Progenitor cell of endocrine pancreas (in vitro differentiated cells): Measurements from ENCODE around the gene PTTG1IP2. TPM values are rescaled to one million over a fixed set of nuclear protein-coding genes. Genes with fewer than 3 reads are reported as not detected.

ENCODE experiments used
- DNase-seq: peaks from one replicate; pipeline ENCODE4 v3.0.0; 2021; ENCODE audit warnings: low spot score; ENCODE audit not compliant: unreplicated experiment
- H3K27ac Mint-ChIP-seq: 2 replicates; pipeline ENCODE4 v1.8.0; 2021; ENCODE audit warnings: mild to moderate bottlenecking, moderate library complexity, mixed read lengths
- H3K27me3 Mint-ChIP-seq: 2 replicates; pipeline ENCODE4 v1.8.0; 2021; ENCODE audit warnings: mixed read lengths
- H3K36me3 Mint-ChIP-seq: 2 replicates; pipeline ENCODE4 v1.8.0; 2022; ENCODE audit warnings: mixed read lengths; ENCODE audit not compliant: insufficient read depth
- H3K4me1 Mint-ChIP-seq: 2 replicates; pipeline ENCODE4 v1.8.0; 2021; ENCODE audit warnings: low read depth, mixed read lengths
- H3K4me3 Mint-ChIP-seq: 2 replicates; pipeline ENCODE4 v1.8.0; 2021; ENCODE audit warnings: low read depth, mild to moderate bottlenecking, moderate library complexity, mixed read lengths
- H3K9me3 Mint-ChIP-seq: 2 replicates; pipeline ENCODE4 v1.8.0; 2021; ENCODE audit warnings: low read depth, mixed read lengths
- CTCF ChIP-seq: fragments of 200-600 bp; sonication (generic); IDR thresholded peaks from one replicate; pipeline ENCODE4 v1.5.0; 2021; ENCODE audit warnings: antibody characterized with exemption, mild to moderate bottlenecking; ENCODE audit not compliant: unreplicated experiment
- total RNA-seq: library from RNA; stranded (reverse); gene quantifications from 2 replicates; pipeline ENCODE4 v1.2.1, GENCODE V29; 2021

The PTTG1IP2 gene
- total RNA-seq, 1 donor from 2014 or later, result not detected

GRCh38 chr7:90532231-90532929, 62.9 kb downstream of the PTTG1IP2 start:
- no peak overlapping the region for H3K4me3 Mint-ChIP-seq
- H3K4me1 Mint-ChIP-seq, result no peaks in the 10 kb centered on the region
- no peak overlapping the region for H3K27ac Mint-ChIP-seq
- peaks cover 4% of the 10 kb centered on the region for H3K9me3 Mint-ChIP-seq
- H3K36me3 Mint-ChIP-seq, result no peaks in the 10 kb centered on the region
- no peaks in the 10 kb centered on the region for H3K27me3 Mint-ChIP-seq
- no peak for DNase-seq
- no peak for TF ChIP-seq CTCF

DNA sequence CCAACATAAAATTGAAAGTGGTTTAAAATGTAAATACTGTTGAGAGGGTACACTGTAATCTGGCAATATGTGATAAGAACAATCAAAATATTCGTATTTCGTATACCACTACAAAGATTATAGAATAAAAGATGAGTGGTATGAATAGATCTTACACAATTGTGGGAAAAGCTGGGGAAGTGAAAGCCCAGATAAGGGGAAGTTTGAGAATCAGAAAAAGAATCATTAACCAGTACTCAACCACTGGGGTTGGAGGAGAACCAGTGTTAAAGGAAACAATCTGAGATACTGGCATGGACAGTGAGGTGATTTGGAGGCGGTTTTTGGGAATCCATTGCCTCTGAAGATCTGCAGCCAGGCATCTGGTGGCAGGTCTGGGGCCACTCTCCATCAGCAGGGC, 67.0 kb downstream of the PTTG1IP2 start:
- Mint-ChIP-seq H3K4me3 (no peak overlapping the region), H3K9me3 (peaks cover 4% of the 10 kb centered on the region), H3K27ac (no peak overlapping the region), H3K36me3 (no peaks in the 10 kb centered on the region), H3K4me1 (peaks cover 1% of the 10 kb centered on the region), H3K27me3 (peaks cover 3% of the 10 kb centered on the region)
- DNase-seq, result no peak
- TF ChIP-seq CTCF, result no peak

- H3K9me3 Mint-ChIP-seq, result peaks cover 4% of the 10 kb centered on the region
- peaks cover 3% of the 10 kb centered on the region for H3K27me3 Mint-ChIP-seq
- no peak for DNase-seq
- no peaks in the 10 kb centered on the region for H3K36me3 Mint-ChIP-seq
- H3K27ac Mint-ChIP-seq, result no peak overlapping the region
- no peak overlapping the region for H3K4me3 Mint-ChIP-seq
- TF ChIP-seq CTCF, result no peak
- H3K4me1 Mint-ChIP-seq, result peaks cover 1% of the 10 kb centered on the region
Measured at GRCh38 chr7:90538405-90538804, 69.0 kb downstream of the PTTG1IP2 start.

- peaks cover 4% of the 10 kb centered on the region for H3K9me3 Mint-ChIP-seq
- H3K4me1 Mint-ChIP-seq, result peaks cover 1% of the 10 kb centered on the region
- TF ChIP-seq CTCF, result no peak
- peaks cover 3% of the 10 kb centered on the region for H3K27me3 Mint-ChIP-seq
- no peak overlapping the region for H3K4me3 Mint-ChIP-seq
- no peak overlapping the region for H3K27ac Mint-ChIP-seq
- no peaks in the 10 kb centered on the region for H3K36me3 Mint-ChIP-seq
- no peak for DNase-seq
Measured at GRCh38 chr7:90540406-90540805, 71.0 kb downstream of the PTTG1IP2 start.

DNA sequence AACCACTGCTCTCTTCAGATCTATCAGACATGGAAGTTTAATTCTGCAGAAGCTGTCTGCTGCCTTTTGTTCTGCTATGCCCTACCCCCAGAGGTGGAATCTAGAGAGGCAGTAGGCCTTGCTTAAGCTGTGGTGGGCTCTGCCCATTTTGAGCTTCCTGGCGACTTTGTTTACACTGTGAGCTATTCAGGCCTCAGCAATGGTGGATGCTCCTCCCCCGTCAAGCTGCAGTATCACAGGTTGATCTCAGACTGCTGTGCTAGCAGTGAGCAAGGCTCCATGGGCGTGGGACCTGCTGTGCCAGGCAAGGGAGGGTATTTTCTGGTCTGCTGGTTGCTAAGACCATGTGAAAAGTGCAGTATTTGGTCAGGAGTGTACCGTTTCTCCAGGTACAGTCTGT, 81.6 kb downstream of the PTTG1IP2 start:
- DNase-seq, result no peak
- Mint-ChIP-seq H3K27me3 (no peaks in the 10 kb centered on the region), H3K36me3 (peaks cover 6% of the 10 kb centered on the region), H3K27ac (no peak overlapping the region), H3K9me3 (peaks cover 26% of the 10 kb centered on the region), H3K4me3 (no peak overlapping the region), H3K4me1 (no peaks in the 10 kb centered on the region)
- TF ChIP-seq CTCF, result no peak
